Parathyroid adenoma (tissue), 2 donors: ENCODE results near the gene STAC.
A peak's percentile ranks its signal among the peaks of the same experiment; 100 is the strongest.

Experiments
- H2AFZ ChIP-seq: fragments of 300-600 bp; sonication (generic); one replicate; pipeline ENCODE4 v1.7.0; 2017; ENCODE audit warnings: antibody characterized with exemption, mild to moderate bottlenecking
- H3K27ac ChIP-seq: fragments of 300-600 bp; sonication (generic); one replicate; pipeline ENCODE4 v1.7.0; 2017
- H3K27me3 ChIP-seq: fragments of 300-600 bp; sonication (generic); one replicate; pipeline ENCODE4 v1.7.0; 2017; ENCODE audit warnings: low read length; ENCODE audit not compliant: control insufficient read depth, insufficient read depth
- H3K36me3 ChIP-seq: fragments of 300-600 bp; sonication (generic); one replicate; pipeline ENCODE4 v1.7.0; 2017; ENCODE audit warnings: low read length; ENCODE audit not compliant: control insufficient read depth, insufficient read depth
- H3K4me1 ChIP-seq: fragments of 300-600 bp; sonication (generic); one replicate; pipeline ENCODE4 v1.7.0; 2017; ENCODE audit warnings: control low read depth
- H3K4me2 ChIP-seq: fragments of 300-600 bp; sonication (generic); one replicate; pipeline ENCODE4 v1.7.0; 2017; ENCODE audit warnings: low read length
- H3K4me3 ChIP-seq: fragments of 300-600 bp; sonication (generic); one replicate; pipeline ENCODE4 v1.7.0; 2017; ENCODE audit warnings: low read depth, low read length
- H3K79me2 ChIP-seq: fragments of 300-600 bp; sonication (generic); one replicate; pipeline ENCODE4 v1.7.0; 2017; ENCODE audit warnings: control low read depth
- H3K9ac ChIP-seq: fragments of 300-600 bp; sonication (generic); one replicate; pipeline ENCODE4 v1.7.0; 2017; ENCODE audit warnings: mild to moderate bottlenecking
- H3K9me3 ChIP-seq: fragments of 300-600 bp; sonication (generic); one replicate; pipeline ENCODE4 v1.7.0; 2017; ENCODE audit warnings: low read length; ENCODE audit not compliant: control insufficient read depth
- CTCF ChIP-seq: fragments of 300-600 bp; sonication (generic); IDR thresholded peaks from one replicate; pipeline ENCODE4 v1.7.0; 2017; ENCODE audit warnings: antibody characterized with exemption, mild to moderate bottlenecking
- donor health status: primary hyperparathyroidism.

The STAC gene

DNA sequence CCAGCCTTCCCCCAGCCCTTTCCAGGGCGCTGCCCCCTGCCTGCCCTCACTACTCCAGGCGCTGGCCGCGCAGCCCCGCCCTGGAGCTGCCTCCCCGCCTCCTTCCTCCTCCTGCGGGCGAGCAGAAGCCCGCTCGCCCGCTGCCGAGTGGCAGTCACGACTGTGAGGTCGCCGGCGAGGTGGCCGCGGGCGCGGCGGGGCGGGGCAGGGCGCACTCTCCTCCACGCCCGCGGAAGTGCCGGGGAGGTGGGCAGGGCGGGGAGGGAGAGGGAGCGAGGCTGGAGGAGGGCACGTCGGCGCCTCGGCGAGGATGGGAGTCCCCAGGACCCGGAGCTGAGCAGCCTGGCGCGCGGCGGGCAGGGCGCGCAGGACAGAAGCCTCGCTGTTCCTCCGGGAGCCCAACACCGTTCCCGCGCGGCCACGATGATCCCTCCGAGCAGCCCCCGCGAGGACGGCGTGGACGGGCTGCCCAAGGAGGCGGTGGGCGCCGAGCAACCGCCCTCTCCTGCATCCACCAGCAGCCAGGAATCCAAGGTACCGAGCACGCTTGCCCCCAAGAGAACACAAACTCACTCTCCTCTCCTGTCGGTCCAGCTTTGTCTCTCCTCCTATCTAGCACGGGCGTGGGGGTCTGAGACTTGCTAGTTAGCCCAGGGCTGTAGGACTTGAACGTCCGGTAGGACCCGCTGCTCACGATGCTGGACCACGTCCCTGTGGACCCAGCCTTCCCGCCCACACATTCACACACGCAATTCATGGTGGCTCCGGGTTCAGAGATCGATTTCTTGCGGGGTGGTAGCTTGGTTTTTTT, at the start of gene STAC:
TSS of gene STAC (plus strand) at position 284 of the 811 bp plus-strand sequence. CDS start at position 424, 140 bp downstream.
- TF ChIP-seq CTCF: no peak

GRCh38 chr3:36332139-36332538, 48.2 kb upstream of the STAC start:
- no peaks in the 10 kb centered on the region for H3K79me2 ChIP-seq
- no peak overlapping the region for H2AFZ ChIP-seq
- H3K27me3 ChIP-seq: no peaks in the 10 kb centered on the region
- H3K36me3 ChIP-seq: no peaks in the 10 kb centered on the region
- H3K4me2 ChIP-seq: no peak overlapping the region
- no peak overlapping the region for H3K27ac ChIP-seq
- no peaks in the 10 kb centered on the region for H3K9me3 ChIP-seq
- H3K4me3 ChIP-seq: no peak overlapping the region
- no peak for TF ChIP-seq CTCF
- no peak overlapping the region for H3K9ac ChIP-seq
- no peaks in the 10 kb centered on the region for H3K4me1 ChIP-seq

More for the DNA sequence above, at the start of gene STAC:
- Histone ChIP-seq H3K27me3 (no peaks in the 10 kb centered on the region), H3K4me1 (peaks cover 4% of the 10 kb centered on the region), H3K36me3 (no peaks in the 10 kb centered on the region), H3K9ac (no peak within 1 kb of the TSS), H3K9me3 (no peaks in the 10 kb centered on the region), H3K4me2 (peak within 1 kb of the TSS; percentile 71), H3K27ac (peak within 1 kb of the TSS; percentile 8), H3K4me3 (peak within 1 kb of the TSS; percentile 51), H3K79me2 (no peaks in the 10 kb centered on the region), H2AFZ (peak within 1 kb of the TSS; percentile 83)

DNA sequence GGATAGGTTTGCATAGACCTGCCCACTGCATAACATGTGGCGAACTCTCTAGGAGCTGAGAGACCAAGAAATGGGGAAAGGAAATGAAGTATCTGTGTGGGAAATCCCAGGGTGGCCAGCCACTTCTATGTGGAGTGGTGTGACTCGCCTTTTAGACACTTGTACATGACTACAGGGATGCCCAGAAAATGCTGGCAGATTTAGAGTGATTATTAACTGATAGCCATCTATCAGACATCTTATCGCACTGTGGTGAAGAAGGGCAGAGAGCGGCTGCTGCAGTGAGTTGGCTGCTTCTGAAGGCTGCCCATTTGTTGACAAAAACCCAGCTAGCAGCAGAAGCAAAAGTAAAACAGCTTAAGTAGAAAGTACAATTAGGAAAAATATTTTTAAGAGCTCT, 18.1 kb upstream of the STAC start:
- TF ChIP-seq CTCF: no peak

DNA sequence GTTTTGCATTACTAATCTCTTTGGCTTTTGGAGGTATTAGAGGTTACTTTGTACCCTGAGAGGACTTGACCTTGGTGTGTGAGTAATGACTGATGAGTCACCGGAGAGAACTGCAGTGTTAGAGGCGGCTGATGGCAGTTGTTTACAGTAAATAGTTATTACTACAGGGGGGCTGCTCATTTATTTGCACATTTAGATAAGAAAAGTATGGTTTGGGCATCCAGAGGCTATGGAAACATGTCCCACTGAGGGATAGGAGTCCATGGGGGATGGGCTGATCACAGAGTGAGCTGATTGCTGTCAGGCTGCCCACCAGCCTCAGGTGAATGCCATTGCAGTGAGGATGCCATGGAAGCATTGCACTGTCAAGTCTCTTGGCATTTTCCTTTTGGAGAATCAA, 17.3 kb upstream of the STAC start:
- H3K9me3 ChIP-seq: no peaks in the 10 kb centered on the region
- no peak overlapping the region for H3K4me3 ChIP-seq
- H3K27me3 ChIP-seq: no peaks in the 10 kb centered on the region
- no peak overlapping the region for H3K4me2 ChIP-seq
- H3K27ac ChIP-seq: no peak overlapping the region
- H3K9ac ChIP-seq: no peak overlapping the region
- H3K79me2 ChIP-seq: no peaks in the 10 kb centered on the region
- H3K4me1 ChIP-seq: peaks cover 5% of the 10 kb centered on the region
- no peaks in the 10 kb centered on the region for H3K36me3 ChIP-seq
- peak overlapping the region; percentile 35 for H2AFZ ChIP-seq
- TF ChIP-seq CTCF: no peak

More for the DNA sequence above, 18.1 kb upstream of the STAC start:
- H3K36me3 ChIP-seq: no peaks in the 10 kb centered on the region
- no peak overlapping the region for H3K27ac ChIP-seq
- H3K4me2 ChIP-seq: no peak overlapping the region
- no peaks in the 10 kb centered on the region for H3K27me3 ChIP-seq
- H3K4me1 ChIP-seq: peaks cover 5% of the 10 kb centered on the region
- H2AFZ ChIP-seq: no peak overlapping the region
- no peaks in the 10 kb centered on the region for H3K9me3 ChIP-seq
- H3K79me2 ChIP-seq: no peaks in the 10 kb centered on the region
- H3K9ac ChIP-seq: no peak overlapping the region
- H3K4me3 ChIP-seq: no peak overlapping the region

- H3K27ac ChIP-seq: no peak overlapping the region
- no peak overlapping the region for H2AFZ ChIP-seq
- H3K9me3 ChIP-seq: no peaks in the 10 kb centered on the region
- no peaks in the 10 kb centered on the region for H3K36me3 ChIP-seq
- no peak for TF ChIP-seq CTCF
- no peaks in the 10 kb centered on the region for H3K27me3 ChIP-seq
- no peak overlapping the region for H3K4me3 ChIP-seq
- no peaks in the 10 kb centered on the region for H3K79me2 ChIP-seq
- H3K4me2 ChIP-seq: no peak overlapping the region
- H3K9ac ChIP-seq: no peak overlapping the region
- H3K4me1 ChIP-seq: peaks cover 5% of the 10 kb centered on the region
Observed at GRCh38 chr3:36364260-36364659, 16.0 kb upstream of the STAC start.
